ENCODE measurements around the gene HELB. TPM values are rescaled to one million over a fixed set of nuclear protein-coding genes. Genes with fewer than 3 reads are reported as not detected.

HELB gene
- total and polyA plus RNA-seq, 2 of the 8 experiments (the other 6 are each of a cell fraction or from before 2014, with no cell fraction given) = 1.8 to 7.6 TPM

DNA sequence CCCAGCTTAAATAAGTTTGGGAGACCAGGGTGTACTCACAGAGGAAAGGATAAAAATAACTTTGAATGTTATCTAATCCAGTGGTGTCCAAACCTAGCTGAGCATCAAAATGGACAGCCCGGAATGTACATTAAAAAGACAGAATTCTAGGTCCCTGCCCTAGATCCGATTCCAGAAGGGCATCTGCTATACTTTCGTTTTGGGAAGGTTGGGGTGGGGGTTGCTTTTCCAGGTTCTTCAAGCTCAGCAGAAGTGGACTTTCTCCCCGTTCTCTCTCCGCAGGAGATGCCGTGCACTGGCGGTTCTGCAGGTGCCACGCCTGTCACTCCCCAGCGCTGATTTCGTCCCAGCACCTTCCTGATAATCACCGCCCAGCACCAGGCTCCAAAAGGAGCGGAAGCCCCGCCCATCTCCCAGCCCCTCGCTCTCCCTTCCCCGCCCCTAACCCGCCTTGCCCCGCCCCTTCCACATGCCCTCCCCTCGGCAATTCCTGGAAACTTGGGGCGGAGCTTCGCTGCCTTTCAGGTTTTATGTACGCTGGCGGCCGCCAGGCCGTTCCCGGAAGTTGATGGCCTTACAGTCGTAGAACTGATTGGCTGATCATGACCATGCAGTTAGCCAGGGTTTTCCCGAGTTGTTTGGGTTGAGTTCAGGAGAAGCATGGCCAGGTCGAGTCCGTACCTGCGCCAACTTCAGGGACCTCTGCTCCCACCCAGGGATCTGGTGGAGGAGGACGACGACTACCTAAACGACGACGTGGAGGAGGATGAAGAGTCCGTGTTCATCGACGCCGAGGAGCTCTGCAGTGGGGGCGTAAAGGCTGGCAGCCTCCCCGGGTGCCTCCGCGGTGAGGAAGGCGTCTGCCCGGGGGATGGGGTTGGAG, at the start of gene HELB (continued):
- TF ChIP-seq YY1 (IDR thresholded peaks at IDR 0.05; ENCODE audit: low read depth, low read length) = peak; percentile 32; the same call in 1 of the 2 replicates
- TF ChIP-seq KDM4A (IDR thresholded peaks at IDR 0.05; ENCODE audit: low read depth, low read length, severe bottlenecking) = peak; percentile 88
- peak; percentile 77; the same call in 1 of the 2 replicates for TF ChIP-seq TBP (IDR thresholded peaks at IDR 0.05; ENCODE audit: low read depth, low read length)
- TF ChIP-seq SP1 (IDR thresholded peaks at IDR 0.05; ENCODE audit: low read depth, low read length) = peak; percentile 39; the same call in 1 of the 2 replicates
- peak; percentile 33; the same call in 1 of the 2 replicates for TF ChIP-seq CREB1 (IDR thresholded peaks at IDR 0.05)
- TF ChIP-seq PHF8 (conservative IDR thresholded peaks at IDR 0.05; ENCODE audit: low read depth, low read length) = peak; percentile 89
- TF ChIP-seq RBBP5 (IDR thresholded peaks at IDR 0.05; ENCODE audit: borderline replicate concordance, low read depth, low read length) = peak; percentile 49; the same call in 1 of the 2 replicates
- TF ChIP-seq ASH2L (IDR thresholded peaks at IDR 0.05; ENCODE audit: low read length) = peak; percentile 87
- peak; percentile 70; the same call in 1 of the 2 replicates for TF ChIP-seq GTF2F1 (IDR thresholded peaks at IDR 0.05; ENCODE audit: borderline replicate concordance, low read depth, low read length)
- TF ChIP-seq, protein P1, sequence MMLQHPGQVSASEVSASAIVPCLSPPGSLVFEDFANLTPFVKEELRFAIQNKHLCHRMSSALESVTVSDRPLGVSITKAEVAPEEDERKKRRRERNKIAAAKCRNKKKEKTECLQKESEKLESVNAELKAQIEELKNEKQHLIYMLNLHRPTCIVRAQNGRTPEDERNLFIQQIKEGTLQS (IDR thresholded peaks at IDR 0.05; ENCODE audit: insufficient read depth, low read depth, low read length) = no peak
- TF ChIP-seq KDM5A (IDR thresholded peaks at IDR 0.05; ENCODE audit: low read length) = no peak
- TF ChIP-seq TEAD4 (IDR thresholded peaks at IDR 0.05; ENCODE audit: low read depth, low read length) = 0 out of 2 replicates have a peak, but pooled peaks have one; percentile 33
- TF ChIP-seq SIN3A (conservative IDR thresholded peaks at IDR 0.05 in 1 of 2, IDR thresholded peaks at IDR 0.05 in 1 of 2; ENCODE audit: low read depth in 1 of 2, low read length in 2 of 2) = peak in 1 of 2 experiments; percentile 59; a peak in 2 of 4 replicates
- TF ChIP-seq TAF7 (optimal IDR thresholded peaks at IDR 0.05; ENCODE audit: borderline replicate concordance, low read depth, low read length) = peak; percentile 64
- peak; percentile 69 for TF ChIP-seq SAP30 (IDR thresholded peaks at IDR 0.05; ENCODE audit: insufficient read depth, insufficient replicate concordance, low read length)
- no peak for TF ChIP-seq HDAC6 (IDR thresholded peaks at IDR 0.05; ENCODE audit: low read depth, low read length)
- no peak for TF ChIP-seq SIX5 (IDR thresholded peaks at IDR 0.05; ENCODE audit: low read depth, low read length)
- TF ChIP-seq JUN (IDR thresholded peaks at IDR 0.05; ENCODE audit: low read depth, low read length) = no peak
